Duodenal mucosa (tissue), 2 donors: ENCODE measurements around the gene AP1M2.

Experiments
- H3K27ac ChIP-seq: one replicate; pipeline ENCODE4 v1.7.0; 2013; ENCODE audit warnings: low read depth, low read length
- H3K27me3 ChIP-seq, 2 donors: one replicate each; pipeline ENCODE4 v1.7.0; 2013; ENCODE audit warnings: low read length in 2 of 2, control low read depth in 1 of 2; ENCODE audit not compliant: insufficient read depth in 2 of 2, control insufficient read depth in 1 of 2
- H3K36me3 ChIP-seq, 2 donors: one replicate each; pipeline ENCODE4 v1.7.0; 2013; ENCODE audit warnings: low read length in 2 of 2, control low read depth in 1 of 2; ENCODE audit not compliant: insufficient read depth in 2 of 2, control insufficient read depth in 1 of 2
- H3K4me1 ChIP-seq, 2 donors: one replicate each; pipeline ENCODE4 v1.7.0; 2013; ENCODE audit warnings: low read length in 2 of 2, control low read depth in 1 of 2; ENCODE audit not compliant: insufficient read depth in 2 of 2, control insufficient read depth in 1 of 2
- H3K4me3 ChIP-seq, 2 donors: one replicate each; pipeline ENCODE4 v1.7.0; 2013; ENCODE audit warnings: low read length in 2 of 2, low read depth in 1 of 2
- H3K9ac ChIP-seq, 2 donors: one replicate each; pipeline ENCODE4 v1.7.0; 2013; ENCODE audit warnings: low read length in 2 of 2, low read depth in 1 of 2
- H3K9me3 ChIP-seq, 2 donors: one replicate each; pipeline ENCODE4 v1.7.0; 2013; ENCODE audit warnings: low read length in 2 of 2, control low read depth in 1 of 2; ENCODE audit not compliant: control insufficient read depth in 1 of 2

The AP1M2 gene

DNA sequence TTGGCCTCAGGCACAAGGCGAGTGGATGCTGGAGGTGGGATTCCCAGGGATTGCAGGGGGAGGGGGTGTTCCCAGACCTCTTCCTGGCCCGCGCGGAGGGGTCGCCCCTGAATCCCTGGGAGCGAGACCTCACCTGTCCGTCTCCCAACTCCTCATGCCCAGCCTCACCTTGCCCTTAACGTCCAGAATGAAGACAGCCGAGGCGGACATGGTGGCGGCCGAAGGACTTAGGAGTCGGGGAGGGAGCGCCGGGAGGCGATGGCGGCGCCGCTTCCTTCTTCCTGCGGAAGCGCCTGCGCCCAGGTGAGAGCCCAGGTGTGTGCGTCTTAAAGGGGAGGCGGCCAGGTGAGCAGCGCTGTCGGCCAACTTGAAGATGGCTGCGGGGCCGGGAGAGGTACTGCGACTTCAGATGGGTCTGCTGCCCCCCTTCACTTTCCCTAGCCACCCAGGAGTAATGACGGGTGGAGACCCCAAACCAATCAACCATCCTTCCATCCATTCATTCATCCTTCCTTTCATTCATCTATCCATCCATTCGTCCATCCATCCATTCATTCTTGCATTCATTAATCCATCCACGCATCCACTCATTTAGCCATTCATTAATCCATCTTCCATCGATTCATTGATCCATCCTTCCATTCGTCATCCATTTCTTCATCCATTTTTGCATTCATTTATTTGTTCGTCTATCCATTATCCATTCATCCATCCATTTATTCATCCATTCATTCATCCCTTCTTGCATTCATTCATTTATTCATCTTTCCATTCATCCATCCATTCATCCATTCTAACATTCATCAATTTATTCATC, at the start of gene AP1M2:
TSS of gene AP1M2 (minus strand) at position 291 of the 817 bp plus-strand sequence. CDS start at position 210, 81 bp downstream.
- H3K4me3 ChIP-seq = peak within 1 kb of the TSS; percentile 79 to 86
- H3K9ac ChIP-seq = peak within 1 kb of the TSS; percentile 74 to 80

DNA sequence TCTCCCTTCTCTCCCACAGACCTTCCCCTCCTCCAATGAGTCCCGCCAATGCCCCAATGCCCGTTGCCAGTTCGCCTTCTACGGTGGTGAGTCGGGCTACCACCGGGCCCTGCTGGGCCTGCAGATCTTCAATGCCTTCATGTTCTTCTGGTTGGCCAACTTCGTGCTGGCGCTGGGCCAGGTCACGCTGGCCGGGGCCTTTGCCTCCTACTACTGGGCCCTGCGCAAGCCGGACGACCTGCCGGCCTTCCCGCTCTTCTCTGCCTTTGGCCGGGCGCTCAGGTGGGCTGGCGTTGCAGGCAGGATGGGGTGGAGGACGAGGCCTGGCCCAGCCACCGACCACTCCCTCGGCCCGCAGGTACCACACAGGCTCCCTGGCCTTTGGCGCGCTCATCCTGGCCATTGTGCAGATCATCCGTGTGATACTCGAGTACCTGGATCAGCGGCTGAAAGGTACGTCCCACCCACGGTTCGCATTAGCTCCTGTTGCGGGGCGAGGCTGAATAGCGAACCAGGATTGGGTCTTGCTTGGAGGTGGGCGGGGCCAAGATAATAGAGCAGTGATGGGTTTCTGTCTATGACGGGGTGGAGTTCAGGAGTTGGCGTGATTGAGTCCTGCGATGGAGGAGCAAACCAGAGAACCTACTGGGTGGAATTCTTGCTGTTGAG, 49.3 kb upstream of the AP1M2 start:
- peaks cover 15 to 57% of the 10 kb centered on the region in 2 donors for H3K36me3 ChIP-seq

More for the DNA sequence above, at the start of gene AP1M2:
- no peak within 1 kb of the TSS for H3K27ac ChIP-seq
- no peaks in the 10 kb centered on the region for H3K9me3 ChIP-seq
- no peaks in the 10 kb centered on the region for H3K27me3 ChIP-seq
- no peaks in the 10 kb centered on the region for H3K4me1 ChIP-seq
- peaks cover 3 to 8% of the 10 kb centered on the region in 2 donors for H3K36me3 ChIP-seq

DNA sequence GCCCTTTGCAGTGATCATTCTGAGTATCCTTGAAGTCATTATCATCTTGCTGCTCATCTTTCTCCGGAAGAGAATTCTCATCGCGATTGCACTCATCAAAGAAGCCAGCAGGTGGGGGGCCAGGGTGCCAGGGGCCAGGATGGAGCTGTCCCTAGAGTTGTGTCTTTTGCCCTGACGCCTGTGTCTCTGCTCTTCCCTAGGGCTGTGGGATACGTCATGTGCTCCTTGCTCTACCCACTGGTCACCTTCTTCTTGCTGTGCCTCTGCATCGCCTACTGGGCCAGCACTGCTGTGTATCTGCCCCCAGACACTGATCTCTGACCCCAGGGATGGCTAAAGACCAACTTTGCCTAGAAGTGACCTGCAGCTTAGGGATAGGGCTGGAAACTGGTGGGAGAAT, 47.9 kb upstream of the AP1M2 start:
- H3K4me3 ChIP-seq = no peak overlapping the region
- no peaks in the 10 kb centered on the region for H3K9me3 ChIP-seq
- peaks cover 20 to 57% of the 10 kb centered on the region in 2 donors for H3K36me3 ChIP-seq
- H3K27ac ChIP-seq = no peak overlapping the region
- H3K4me1 ChIP-seq = peaks cover 3 to 5% of the 10 kb centered on the region in 2 donors
- no peak overlapping the region for H3K9ac ChIP-seq
- H3K27me3 ChIP-seq = no peaks in the 10 kb centered on the region

More for the DNA sequence above, 49.3 kb upstream of the AP1M2 start:
- peaks cover 5 to 8% of the 10 kb centered on the region in 2 donors for H3K4me1 ChIP-seq
- no peak overlapping the region for H3K9ac ChIP-seq
- no peaks in the 10 kb centered on the region for H3K9me3 ChIP-seq
- no peak overlapping the region for H3K4me3 ChIP-seq
- no peaks in the 10 kb centered on the region for H3K27me3 ChIP-seq
- H3K27ac ChIP-seq = no peak overlapping the region

DNA sequence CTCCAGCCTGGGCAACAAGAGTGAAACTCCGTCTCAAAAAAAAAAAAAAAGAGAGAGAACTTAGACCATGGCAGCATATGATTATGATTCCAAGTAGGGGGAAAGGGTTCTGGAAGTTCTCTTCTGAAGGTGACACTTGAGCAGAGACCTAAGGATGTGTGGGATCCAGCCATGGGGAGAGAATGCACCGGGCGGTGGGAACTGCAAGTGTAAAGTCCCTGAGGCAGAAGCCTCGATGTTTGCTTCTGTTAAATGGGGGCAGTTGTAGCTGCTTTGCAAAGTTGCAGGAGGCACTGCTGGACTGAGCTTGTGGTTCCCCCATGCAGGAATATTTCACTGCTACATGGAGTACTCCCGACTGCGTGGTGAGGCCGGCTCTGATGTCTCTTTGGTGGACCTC, 47.3 kb upstream of the AP1M2 start:
- Histone ChIP-seq H3K4me3 (no peak overlapping the region), H3K4me1 (peaks cover 3 to 4% of the 10 kb centered on the region in 2 donors), H3K36me3 (peaks cover 20 to 57% of the 10 kb centered on the region in 2 donors)

DNA sequence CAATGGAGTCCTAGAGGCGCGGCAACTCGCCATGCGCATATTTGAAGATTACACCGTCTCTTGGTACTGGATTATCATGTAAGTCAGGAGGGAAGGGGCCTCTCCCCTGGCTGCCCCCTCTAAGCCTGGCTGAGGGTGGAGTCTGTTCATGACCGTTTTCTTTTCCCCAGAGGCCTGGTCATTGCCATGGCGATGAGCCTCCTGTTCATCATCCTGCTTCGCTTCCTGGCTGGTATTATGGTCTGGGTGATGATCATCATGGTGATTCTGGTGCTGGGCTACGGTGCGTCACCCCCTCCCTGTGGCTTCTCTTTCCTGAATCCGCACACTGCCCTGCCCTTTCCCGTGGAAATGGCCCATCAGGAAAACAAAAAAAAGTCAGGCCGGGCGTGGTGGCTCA, 44.8 kb upstream of the AP1M2 start:
- peaks cover 17 to 53% of the 10 kb centered on the region in 2 donors for H3K36me3 ChIP-seq

More for the DNA sequence above, 47.3 kb upstream of the AP1M2 start:
- Histone ChIP-seq H3K9ac (no peak overlapping the region), H3K27ac (no peak overlapping the region), H3K27me3 (no peaks in the 10 kb centered on the region), H3K9me3 (no peaks in the 10 kb centered on the region)

DNA sequence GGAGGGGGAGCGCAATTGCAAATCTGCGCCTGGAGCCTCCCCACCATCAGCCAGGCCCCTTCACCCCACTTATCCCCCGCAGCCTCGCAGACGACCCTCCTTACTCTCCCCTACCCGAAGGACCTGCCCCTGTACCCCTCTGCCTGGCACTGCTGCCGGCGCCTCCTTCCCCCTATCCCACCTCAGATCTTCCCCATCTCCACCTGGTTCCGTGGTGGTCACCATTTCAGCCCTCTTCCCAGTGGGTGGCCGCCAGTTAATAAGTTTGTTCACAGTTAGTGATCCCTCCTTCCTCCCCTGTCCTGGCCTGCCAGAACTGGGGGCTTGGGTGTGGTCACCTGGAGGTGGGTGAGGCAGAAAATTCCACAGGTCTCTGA, 38.6 kb upstream of the AP1M2 start:
- Histone ChIP-seq H3K9ac (peak overlapping the region; percentile 60 to 68), H3K27ac (peak overlapping the region; percentile 32), H3K4me1 (peaks cover 5 to 10% of the 10 kb centered on the region in 2 donors)

More for the DNA sequence above, 44.8 kb upstream of the AP1M2 start:
- Histone ChIP-seq H3K4me1 (no peaks in the 10 kb centered on the region), H3K9ac (no peak overlapping the region), H3K27ac (no peak overlapping the region), H3K4me3 (no peak overlapping the region), H3K27me3 (no peaks in the 10 kb centered on the region), H3K9me3 (no peaks in the 10 kb centered on the region)

DNA sequence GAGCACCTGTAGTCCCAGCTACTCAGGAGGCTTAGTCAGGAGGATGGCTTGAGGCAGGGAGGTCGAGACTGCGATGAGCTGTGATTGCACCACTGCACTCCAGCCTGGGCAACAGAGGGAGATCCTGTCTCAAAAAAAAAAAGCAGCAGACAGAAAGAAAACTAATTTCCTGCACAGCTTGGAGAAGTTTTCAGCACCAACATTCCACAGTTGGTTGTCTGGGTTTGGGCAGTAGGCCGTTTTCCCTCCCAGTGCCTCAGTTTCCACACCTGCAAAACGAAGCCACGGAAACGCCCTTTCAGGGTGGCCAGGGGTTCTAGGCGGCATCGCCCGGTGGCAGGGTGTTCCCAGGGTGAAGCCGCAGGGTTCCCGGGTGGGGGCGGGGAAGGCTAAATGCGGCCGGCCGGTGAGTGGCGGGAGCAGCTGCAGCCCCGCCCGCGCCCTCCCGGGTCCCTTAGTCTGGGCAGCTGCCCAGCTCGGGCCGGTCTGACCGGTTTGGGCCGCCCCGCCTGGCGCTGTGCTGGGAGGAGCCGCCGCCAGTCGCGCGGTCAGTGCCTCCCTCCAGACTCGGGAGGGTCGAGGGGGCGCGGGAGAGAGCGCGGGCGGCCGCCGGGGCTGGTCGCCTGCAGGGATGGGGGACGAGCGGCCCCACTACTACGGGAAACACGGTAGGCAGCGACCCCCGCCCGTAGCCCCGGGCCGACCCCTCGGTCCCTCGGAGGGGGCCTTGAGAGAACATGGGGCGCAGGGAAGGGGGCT, 38.1 kb upstream of the AP1M2 start, which contains the start of gene SLC44A2:
TSS of gene SLC44A2 (plus strand) at position 551 of the 759 bp plus-strand sequence. CDS start at position 632, 81 bp downstream.
- no peaks in the 10 kb centered on the region for H3K27me3 ChIP-seq
- peaks cover 5 to 10% of the 10 kb centered on the region in 2 donors for H3K4me1 ChIP-seq
- no peaks in the 10 kb centered on the region for H3K9me3 ChIP-seq
- H3K4me3 ChIP-seq = peak within 1 kb of the TSS; percentile 65 to 69
- peaks cover 0 to 18% of the 10 kb centered on the region in 2 donors for H3K36me3 ChIP-seq
- H3K9ac ChIP-seq = peak within 1 kb of the TSS; percentile 60 to 68
- H3K27ac ChIP-seq = peak within 1 kb of the TSS; percentile 32

More for the DNA sequence above, 38.6 kb upstream of the AP1M2 start:
- H3K36me3 ChIP-seq = peaks cover 0 to 18% of the 10 kb centered on the region in 2 donors
- no peaks in the 10 kb centered on the region for H3K27me3 ChIP-seq
- H3K4me3 ChIP-seq = peak overlapping the region; percentile 65 to 69
- no peaks in the 10 kb centered on the region for H3K9me3 ChIP-seq

DNA sequence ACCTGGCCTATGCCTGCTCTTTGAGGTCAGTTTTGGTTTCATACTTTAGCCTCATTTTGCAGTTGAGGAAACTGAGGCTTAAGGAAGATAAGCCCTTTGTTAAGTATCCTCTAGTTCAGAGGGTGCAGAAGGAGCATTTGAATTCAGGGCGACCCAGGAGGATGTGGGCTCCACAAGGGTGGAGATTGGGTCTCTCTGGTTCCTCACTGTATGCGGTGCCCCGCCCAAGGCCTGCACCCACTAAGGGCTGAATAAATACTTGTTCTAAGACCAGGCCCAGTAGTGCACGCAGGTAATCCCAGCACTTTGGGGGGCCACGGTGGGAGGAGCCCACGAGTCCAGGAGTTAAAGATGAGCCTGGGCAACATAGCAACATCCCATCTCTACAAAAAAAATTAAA, 37.5 kb upstream of the AP1M2 start:
- Histone ChIP-seq H3K4me3 (peak overlapping the region; percentile 21 to 69), H3K27ac (no peak overlapping the region), H3K9ac (peak overlapping the region; percentile 43 to 68), H3K4me1 (peaks cover 5 to 10% of the 10 kb centered on the region in 2 donors), H3K27me3 (no peaks in the 10 kb centered on the region), H3K36me3 (peaks cover 0 to 18% of the 10 kb centered on the region in 2 donors), H3K9me3 (no peaks in the 10 kb centered on the region)

DNA sequence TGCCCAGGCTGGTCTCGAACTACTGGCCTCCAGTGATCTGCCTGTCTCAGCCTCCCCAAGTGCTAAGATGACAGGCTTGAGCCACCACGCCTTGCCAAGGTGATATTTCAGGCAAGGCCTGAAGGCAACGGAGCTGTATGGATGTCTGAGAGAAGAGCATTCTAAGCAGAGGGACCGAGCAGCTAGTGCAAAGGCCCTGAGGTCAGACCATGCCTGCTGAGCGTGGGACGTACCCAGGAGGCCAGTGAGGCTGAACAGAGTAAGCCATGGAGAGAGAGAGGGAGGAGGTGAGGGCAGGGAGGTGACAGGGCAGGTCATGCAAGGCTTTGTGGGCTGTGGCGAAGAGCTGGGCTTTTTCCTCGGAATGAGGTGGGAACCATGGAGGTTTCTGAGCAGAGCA, 34.9 kb upstream of the AP1M2 start:
- H3K36me3 ChIP-seq = peaks cover 0 to 3% of the 10 kb centered on the region in 2 donors
- H3K9ac ChIP-seq = no peak overlapping the region
- H3K27me3 ChIP-seq = no peaks in the 10 kb centered on the region
- H3K9me3 ChIP-seq = no peaks in the 10 kb centered on the region
- H3K27ac ChIP-seq = no peak overlapping the region
- no peak overlapping the region for H3K4me3 ChIP-seq
- peaks cover 5 to 10% of the 10 kb centered on the region in 2 donors for H3K4me1 ChIP-seq
